Trophoblast cell (in vitro differentiated cells and primary cell): ENCODE measurements around the gene ITGB7.
A peak's percentile ranks its signal among the peaks of the same experiment; 100 is the strongest.

Source experiments
- DNase-seq, 2 donors: peaks; one replicate each; pipeline ENCODE4 v3.0.0-alpha.2; 2016
- H2AFZ ChIP-seq: 2 replicates; pipeline ENCODE4 v1.6.1; 2013; ENCODE audit warnings: low read length, moderate library complexity, mild to moderate bottlenecking; ENCODE audit not compliant: insufficient read depth, poor library complexity
- H2AK5ac ChIP-seq: 2 replicates; pipeline ENCODE4 v1.6.1; 2013; ENCODE audit warnings: mild to moderate bottlenecking, low read length
- H2BK120ac ChIP-seq: 2 replicates; pipeline ENCODE4 v1.6.1; 2013; ENCODE audit warnings: low read length, mild to moderate bottlenecking, moderate library complexity; ENCODE audit not compliant: insufficient read depth, poor library complexity
- H2BK12ac ChIP-seq: 2 replicates; pipeline ENCODE4 v1.6.1; 2013; ENCODE audit warnings: mild to moderate bottlenecking, low read length, moderate library complexity
- H2BK5ac ChIP-seq: 2 replicates; pipeline ENCODE4 v1.6.1; 2013; ENCODE audit warnings: low read length, low read depth, moderate library complexity, mild to moderate bottlenecking; ENCODE audit not compliant: poor library complexity
- H3K14ac ChIP-seq: 2 replicates; pipeline ENCODE4 v1.6.1; 2013; ENCODE audit warnings: mild to moderate bottlenecking, low read length
- H3K18ac ChIP-seq: 2 replicates; pipeline ENCODE4 v1.6.1; 2013; ENCODE audit warnings: mild to moderate bottlenecking, low read length
- H3K23ac ChIP-seq: 2 replicates; pipeline ENCODE4 v1.6.1; 2013; ENCODE audit warnings: low read length
- H3K27ac ChIP-seq: 2 replicates; pipeline ENCODE4 v1.5.1; 2013; ENCODE audit warnings: low read depth, mild to moderate bottlenecking, inconsistent platforms, low read length, moderate library complexity
- H3K27me3 ChIP-seq: 2 replicates; pipeline ENCODE4 v1.6.1; 2013; ENCODE audit warnings: inconsistent platforms, mild to moderate bottlenecking, low read length, moderate library complexity; ENCODE audit not compliant: insufficient read depth
- H3K36me3 ChIP-seq, 2 experiments: 1 replicate in 1 of 2; 2 replicates in 1 of 2; pipeline ENCODE4 v1.6.1; 2013; ENCODE audit warnings: low read length in 2 of 2, mild to moderate bottlenecking in 2 of 2, moderate library complexity in 1 of 2; ENCODE audit not compliant: insufficient read depth in 2 of 2, control insufficient read depth in 1 of 2
- H3K4ac ChIP-seq: 2 replicates; pipeline ENCODE4 v1.6.1; 2013; ENCODE audit warnings: low read depth, mild to moderate bottlenecking, low read length, moderate library complexity
- H3K4me1 ChIP-seq, 2 experiments: 1 replicate in 1 of 2; 2 replicates in 1 of 2; pipeline ENCODE4 v1.6.1; 2013; ENCODE audit warnings: low read length in 2 of 2, mild to moderate bottlenecking in 2 of 2, moderate library complexity in 1 of 2; ENCODE audit not compliant: insufficient read depth in 2 of 2, control insufficient read depth in 1 of 2
- H3K4me2 ChIP-seq: 2 replicates; pipeline ENCODE4 v1.6.1; 2013; ENCODE audit warnings: inconsistent platforms, mild to moderate bottlenecking, low read length, moderate library complexity
- H3K4me3 ChIP-seq: 2 replicates; pipeline ENCODE4 v1.5.1; 2013; ENCODE audit warnings: mild to moderate bottlenecking, low read depth, low read length, inconsistent platforms
- H3K79me1 ChIP-seq: one replicate; pipeline ENCODE4 v1.6.1; 2013; ENCODE audit warnings: low read length
- H3K79me2 ChIP-seq: 2 replicates; pipeline ENCODE4 v1.6.1; 2013; ENCODE audit warnings: low read length, mild to moderate bottlenecking; ENCODE audit not compliant: control insufficient read depth, insufficient read depth, poor library complexity
- H3K9ac ChIP-seq: 2 replicates; pipeline ENCODE4 v1.6.1; 2013; ENCODE audit warnings: mild to moderate bottlenecking, low read length
- H3K9me3 ChIP-seq: 2 replicates; pipeline ENCODE4 v1.6.1; 2013; ENCODE audit warnings: low read depth, mild to moderate bottlenecking, control low read depth, inconsistent platforms, low read length; ENCODE audit not compliant: insufficient read depth
- H4K12ac ChIP-seq: 2 replicates; pipeline ENCODE4 v1.6.1; 2013; ENCODE audit warnings: low read depth, mild to moderate bottlenecking, low read length, moderate library complexity
- H4K8ac ChIP-seq: 2 replicates; pipeline ENCODE4 v1.6.1; 2013; ENCODE audit warnings: low read depth, mild to moderate bottlenecking, low read length, moderate library complexity
- H4K91ac ChIP-seq: one replicate; pipeline ENCODE4 v1.6.1; 2013; ENCODE audit warnings: low read depth, mild to moderate bottlenecking, low read length, moderate library complexity
- WGBS: extraction: QIAGEN DNeasy Blood & Tissue Kit; methylation state at CpG from one replicate; pipeline ENCODE4 v1.1.7; 2013; ENCODE audit warnings: missing lambda C conversion rate; ENCODE audit not compliant: insufficient read length, insufficient coverage; ENCODE audit errors: extremely low coverage; 5-methylcytosine and 5-hydroxymethylcytosine counted together

ITGB7 gene

GRCh38 chr12:53219292-53219955, 12.4 kb upstream of the ITGB7 start:
- H2BK5ac ChIP-seq = no peak overlapping the region
- no peak overlapping the region for H3K27ac ChIP-seq
- H3K36me3 ChIP-seq = peaks cover 8% of the 10 kb centered on the region in 2 experiments
- peaks cover 2% of the 10 kb centered on the region for H3K27me3 ChIP-seq
- no peak for DNase-seq
- no peak overlapping the region for H3K4ac ChIP-seq
- no CpG with 5 or more reads among the region's 27 CpGs for WGBS
- peaks cover 28 to 42% of the 10 kb centered on the region in 2 experiments for H3K4me1 ChIP-seq
- H3K14ac ChIP-seq = peak overlapping the region; percentile 24
- H3K9me3 ChIP-seq = peaks cover 2% of the 10 kb centered on the region
- no peak overlapping the region for H4K12ac ChIP-seq
- peak overlapping the region; percentile 55 for H3K9ac ChIP-seq
- H2BK120ac ChIP-seq = no peak overlapping the region
- no peak overlapping the region for H2AFZ ChIP-seq
- peak overlapping the region; percentile 30 for H4K91ac ChIP-seq
- peak overlapping the region; percentile 65 for H3K4me3 ChIP-seq
- peaks cover 28% of the 10 kb centered on the region for H3K79me1 ChIP-seq
- no peak overlapping the region for H2AK5ac ChIP-seq
- no peak overlapping the region for H4K8ac ChIP-seq
- peak overlapping the region; percentile 4 for H3K18ac ChIP-seq
- H3K79me2 ChIP-seq = peaks cover 4% of the 10 kb centered on the region
- no peak overlapping the region for H3K23ac ChIP-seq
- peak overlapping the region; percentile 98 for H3K4me2 ChIP-seq
- H2BK12ac ChIP-seq = no peak overlapping the region

DNA sequence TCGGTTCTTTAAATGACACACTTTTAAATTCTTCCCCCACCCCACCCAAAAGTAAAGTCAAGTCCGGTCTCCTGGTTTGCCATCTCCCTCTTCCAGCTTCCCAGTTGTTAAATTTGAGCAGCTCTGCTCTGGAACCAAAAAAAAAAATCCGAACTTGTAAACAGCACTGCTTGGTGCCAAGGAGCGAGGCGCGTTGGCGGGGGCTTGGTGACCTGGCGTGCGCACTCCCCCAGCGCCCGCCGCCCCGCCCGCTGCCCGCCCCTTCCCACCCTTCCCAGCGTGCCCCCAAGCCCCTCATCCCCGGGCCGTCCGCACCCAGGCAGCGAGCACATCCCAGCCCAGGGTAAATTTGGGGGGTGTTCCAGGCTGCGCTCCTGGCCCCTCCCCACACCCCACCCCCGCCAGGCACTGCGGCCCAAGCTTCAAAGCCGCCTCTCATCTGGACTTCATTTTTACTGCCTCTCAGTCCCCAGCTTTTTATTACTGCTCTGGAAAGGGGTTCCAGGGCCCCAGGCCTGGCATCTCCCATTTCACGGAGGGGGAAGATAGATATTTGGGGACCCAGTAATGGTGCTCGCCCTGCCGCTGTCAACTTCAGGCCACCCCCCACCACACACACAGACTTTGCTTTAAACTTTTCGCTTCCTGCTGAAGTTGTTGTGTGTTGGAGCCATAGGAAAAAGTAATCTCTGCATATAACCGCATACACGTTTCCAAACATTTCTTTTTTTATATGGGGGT, 11.7 kb upstream of the ITGB7 start:
- no peak overlapping the region for H3K4ac ChIP-seq
- H2AFZ ChIP-seq = no peak overlapping the region
- no peak overlapping the region for H3K4me3 ChIP-seq
- H3K79me1 ChIP-seq = peaks cover 21% of the 10 kb centered on the region
- peaks cover 11 to 15% of the 10 kb centered on the region in 2 experiments for H3K36me3 ChIP-seq
- H3K9ac ChIP-seq = no peak overlapping the region
- peaks cover 2% of the 10 kb centered on the region for H3K9me3 ChIP-seq
- peaks cover 2% of the 10 kb centered on the region for H3K27me3 ChIP-seq
- H4K8ac ChIP-seq = no peak overlapping the region
- H3K4me1 ChIP-seq = peaks cover 21 to 35% of the 10 kb centered on the region in 2 experiments
- no peak overlapping the region for H3K23ac ChIP-seq
- no peak overlapping the region for H4K12ac ChIP-seq
- no peak for DNase-seq
- H4K91ac ChIP-seq = no peak overlapping the region
- H2BK5ac ChIP-seq = no peak overlapping the region
- no peak overlapping the region for H2AK5ac ChIP-seq
- H3K79me2 ChIP-seq = peaks cover 4% of the 10 kb centered on the region
- H2BK12ac ChIP-seq = no peak overlapping the region
- no peak overlapping the region for H3K14ac ChIP-seq
- peak overlapping the region; percentile 98 for H3K4me2 ChIP-seq
- H3K18ac ChIP-seq = no peak overlapping the region
- WGBS = no CpG with 5 or more reads among the region's 30 CpGs
- no peak overlapping the region for H3K27ac ChIP-seq
- H2BK120ac ChIP-seq = no peak overlapping the region

DNA sequence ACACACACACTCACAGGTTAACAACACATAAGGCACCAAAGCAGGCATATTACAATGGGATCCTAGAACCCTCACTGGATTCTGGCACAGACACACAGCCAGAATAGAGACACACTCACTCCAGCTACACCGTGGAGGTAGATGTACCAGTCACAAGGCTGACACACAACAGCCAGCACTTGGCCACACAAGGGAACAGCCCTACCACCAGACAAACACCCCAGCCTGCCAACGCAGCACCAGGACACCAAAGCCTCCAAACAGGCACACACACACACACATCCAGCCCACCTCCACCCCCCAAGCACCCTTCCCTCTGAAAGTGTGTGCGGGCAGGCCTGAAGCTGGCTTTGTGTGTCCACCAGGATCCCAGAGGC, 10.9 kb upstream of the ITGB7 start:
- no peak overlapping the region for H4K91ac ChIP-seq
- H3K4me1 ChIP-seq = peaks cover 15 to 28% of the 10 kb centered on the region in 2 experiments
- no peak overlapping the region for H3K23ac ChIP-seq
- H3K79me2 ChIP-seq = peaks cover 4% of the 10 kb centered on the region
- no peak overlapping the region for H3K4me3 ChIP-seq
- no peak for DNase-seq
- peaks cover 2% of the 10 kb centered on the region for H3K27me3 ChIP-seq
- no peak overlapping the region for H2AFZ ChIP-seq
- H4K12ac ChIP-seq = no peak overlapping the region
- H3K18ac ChIP-seq = no peak overlapping the region
- H2BK120ac ChIP-seq = no peak overlapping the region
- peaks cover 17 to 19% of the 10 kb centered on the region in 2 experiments for H3K36me3 ChIP-seq
- H3K27ac ChIP-seq = no peak overlapping the region
- WGBS = no CpG with 5 or more reads among the region's 3 CpGs
- H3K4ac ChIP-seq = no peak overlapping the region
- H3K9me3 ChIP-seq = peaks cover 2% of the 10 kb centered on the region
- peaks cover 15% of the 10 kb centered on the region for H3K79me1 ChIP-seq
- no peak overlapping the region for H2BK12ac ChIP-seq
- no peak overlapping the region for H2BK5ac ChIP-seq
- no peak overlapping the region for H3K14ac ChIP-seq
- H2AK5ac ChIP-seq = no peak overlapping the region
- H3K4me2 ChIP-seq = no peak overlapping the region
- H4K8ac ChIP-seq = no peak overlapping the region
- no peak overlapping the region for H3K9ac ChIP-seq

- H3K79me1 ChIP-seq = peaks cover 10% of the 10 kb centered on the region
- H3K27me3 ChIP-seq = peaks cover 2% of the 10 kb centered on the region
- no peak overlapping the region for H4K8ac ChIP-seq
- no peak overlapping the region for H3K18ac ChIP-seq
- no peak overlapping the region for H3K4me2 ChIP-seq
- no peak overlapping the region for H4K12ac ChIP-seq
- DNase-seq = peak in 1 of 2 donors; percentile 18
- H3K23ac ChIP-seq = no peak overlapping the region
- no peak overlapping the region for H4K91ac ChIP-seq
- H2BK120ac ChIP-seq = no peak overlapping the region
- no peak overlapping the region for H3K9ac ChIP-seq
- no peak overlapping the region for H3K4me3 ChIP-seq
- H3K9me3 ChIP-seq = peaks cover 2% of the 10 kb centered on the region
- no peak overlapping the region for H2BK5ac ChIP-seq
- peak overlapping the region; percentile 19 for H3K14ac ChIP-seq
- peaks cover 8 to 22% of the 10 kb centered on the region in 2 experiments for H3K4me1 ChIP-seq
- H2BK12ac ChIP-seq = peak overlapping the region; percentile 11
- no peak overlapping the region for H2AFZ ChIP-seq
- H3K27ac ChIP-seq = no peak overlapping the region
- H3K36me3 ChIP-seq = peaks cover 18 to 22% of the 10 kb centered on the region in 2 experiments
- no CpG with 5 or more reads among the region's 19 CpGs for WGBS
- H3K79me2 ChIP-seq = peaks cover 4% of the 10 kb centered on the region
- peak overlapping the region; percentile 44 for H2AK5ac ChIP-seq
- no peak overlapping the region for H3K4ac ChIP-seq
These were observed 10.2 kb upstream of the ITGB7 start for GRCh38 chr12:53217051-53217930.
